Colonic mucosa (tissue), 4 donors: ENCODE results near the gene EYA4. TPM values are rescaled to one million over a fixed set of nuclear protein-coding genes. Genes with fewer than 3 reads are reported as not detected.

Experiments used
- DNase-seq: peaks from one replicate; pipeline ENCODE4 v3.0.0-alpha.2; 2020
- H3K27ac ChIP-seq: fragments of 200-600 bp; one replicate; pipeline ENCODE4 v1.8.0; 2021
- H3K27me3 ChIP-seq: fragments of 200-600 bp; one replicate; pipeline ENCODE4 v1.8.0; 2021
- H3K36me3 ChIP-seq: fragments of 200-600 bp; one replicate; pipeline ENCODE4 v1.8.0; 2021
- H3K4me1 ChIP-seq: fragments of 200-600 bp; one replicate; pipeline ENCODE4 v1.8.0; 2021; ENCODE audit warnings: mild to moderate bottlenecking
- H3K4me3 ChIP-seq: fragments of 200-600 bp; one replicate; pipeline ENCODE4 v1.8.0; 2021
- H3K9ac ChIP-seq, 2 donors: one replicate each; pipeline ENCODE4 v1.7.0; 2013; ENCODE audit warnings: control low read depth in 2 of 2, low read depth in 2 of 2, low read length in 2 of 2
- H3K9me3 ChIP-seq: fragments of 200-600 bp; one replicate; pipeline ENCODE4 v1.8.0; 2021
- intact Hi-C: fragments of 100-400 bp; cut with DNase I; formaldehyde crosslinking; loops from one replicate; pipeline ENCODE4 v1.14.1; 2022
- total RNA-seq, 2 donors: library from RNA; stranded (reverse); fragmentation: NEBNext Ultra II Directional in 1 of 2; extraction: Animal tissue kit (Norgen Biotek cat#: 25700) in 1 of 2; gene quantifications; one replicate each; pipeline ENCODE4 v1.2.1, GENCODE V29; 2021
- TF ChIP-seq, protein P1 (sequence below): fragments of 200-600 bp; IDR thresholded peaks from one replicate; pipeline ENCODE4 v1.8.0; 2022; ENCODE audit warnings: antibody characterized with exemption, mild to moderate bottlenecking
- donor health status: healthy.
- donor health status: DM: no; HTN: no; CAD: no.
- donor health status: DM: no; HTN: no; CAD: no.

The EYA4 gene
- total RNA-seq, 2 donors from 2014 or later, result 0.05 TPM; not detected in 1

DNA sequence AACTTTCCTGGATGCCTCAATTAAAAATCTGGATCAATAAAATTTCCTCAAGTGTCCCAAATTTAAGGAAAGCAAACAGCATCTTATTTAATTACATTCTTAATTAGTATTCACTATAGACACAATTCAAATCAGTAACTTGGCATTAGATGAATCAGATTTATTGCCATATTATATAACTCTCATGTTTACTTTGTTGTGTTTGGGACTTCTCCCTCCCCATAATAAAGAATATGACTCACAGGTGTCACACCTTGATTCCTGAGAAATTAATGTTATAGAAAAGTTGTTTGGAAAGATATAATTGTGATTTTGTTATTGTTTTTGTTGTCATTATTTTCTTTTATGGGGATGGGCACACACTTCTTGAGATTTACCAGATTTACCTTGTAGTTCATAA, 18.4 kb downstream of the EYA4 start:
- DNase-seq, result no peak
- Histone ChIP-seq H3K27me3 (no peaks in the 10 kb centered on the region), H3K4me1 (no peaks in the 10 kb centered on the region), H3K9me3 (no peaks in the 10 kb centered on the region), H3K27ac (no peak overlapping the region), H3K9ac (no peak overlapping the region), H3K36me3 (no peaks in the 10 kb centered on the region), H3K4me3 (no peak overlapping the region)
- intact Hi-C loops, result no loop called here
- TF ChIP-seq, protein P1, sequence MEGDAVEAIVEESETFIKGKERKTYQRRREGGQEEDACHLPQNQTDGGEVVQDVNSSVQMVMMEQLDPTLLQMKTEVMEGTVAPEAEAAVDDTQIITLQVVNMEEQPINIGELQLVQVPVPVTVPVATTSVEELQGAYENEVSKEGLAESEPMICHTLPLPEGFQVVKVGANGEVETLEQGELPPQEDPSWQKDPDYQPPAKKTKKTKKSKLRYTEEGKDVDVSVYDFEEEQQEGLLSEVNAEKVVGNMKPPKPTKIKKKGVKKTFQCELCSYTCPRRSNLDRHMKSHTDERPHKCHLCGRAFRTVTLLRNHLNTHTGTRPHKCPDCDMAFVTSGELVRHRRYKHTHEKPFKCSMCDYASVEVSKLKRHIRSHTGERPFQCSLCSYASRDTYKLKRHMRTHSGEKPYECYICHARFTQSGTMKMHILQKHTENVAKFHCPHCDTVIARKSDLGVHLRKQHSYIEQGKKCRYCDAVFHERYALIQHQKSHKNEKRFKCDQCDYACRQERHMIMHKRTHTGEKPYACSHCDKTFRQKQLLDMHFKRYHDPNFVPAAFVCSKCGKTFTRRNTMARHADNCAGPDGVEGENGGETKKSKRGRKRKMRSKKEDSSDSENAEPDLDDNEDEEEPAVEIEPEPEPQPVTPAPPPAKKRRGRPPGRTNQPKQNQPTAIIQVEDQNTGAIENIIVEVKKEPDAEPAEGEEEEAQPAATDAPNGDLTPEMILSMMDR, result no peak

- Histone ChIP-seq H3K27ac (no peak overlapping the region), H3K9ac (no peak overlapping the region), H3K4me3 (no peak overlapping the region), H3K4me1 (no peaks in the 10 kb centered on the region), H3K9me3 (no peaks in the 10 kb centered on the region), H3K36me3 (no peaks in the 10 kb centered on the region), H3K27me3 (no peaks in the 10 kb centered on the region)
- intact Hi-C loops, result no loop called here
- TF ChIP-seq, protein P1, result no peak
- DNase-seq, result no peak
These were observed 21.6 kb downstream of the EYA4 start for GRCh38 chr6:133262804-133263203.

- intact Hi-C loops, result no loop called here
- no peak overlapping the region for H3K9ac ChIP-seq
- H3K27me3 ChIP-seq, result no peaks in the 10 kb centered on the region
- no peak for DNase-seq
- H3K4me1 ChIP-seq, result no peaks in the 10 kb centered on the region
- H3K4me3 ChIP-seq, result no peak overlapping the region
- TF ChIP-seq, protein P1, result no peak
- H3K9me3 ChIP-seq, result no peaks in the 10 kb centered on the region
- H3K27ac ChIP-seq, result no peak overlapping the region
- H3K36me3 ChIP-seq, result no peaks in the 10 kb centered on the region
These were observed 23.9 kb downstream of the EYA4 start for GRCh38 chr6:133265066-133265465.

GRCh38 chr6:133266186-133266585, 25.0 kb downstream of the EYA4 start:
- no peak overlapping the region for H3K4me3 ChIP-seq
- H3K27ac ChIP-seq, result no peak overlapping the region
- H3K9me3 ChIP-seq, result no peaks in the 10 kb centered on the region
- intact Hi-C loops, result no loop called here
- no peak overlapping the region for H3K9ac ChIP-seq
- no peak for DNase-seq
- H3K4me1 ChIP-seq, result no peaks in the 10 kb centered on the region
- no peaks in the 10 kb centered on the region for H3K27me3 ChIP-seq
- TF ChIP-seq, protein P1, result no peak
- no peaks in the 10 kb centered on the region for H3K36me3 ChIP-seq

GRCh38 chr6:133268621-133269020, 27.5 kb downstream of the EYA4 start:
- Histone ChIP-seq H3K27ac (no peak overlapping the region), H3K9me3 (no peaks in the 10 kb centered on the region), H3K4me1 (no peaks in the 10 kb centered on the region), H3K9ac (no peak overlapping the region), H3K27me3 (no peaks in the 10 kb centered on the region), H3K36me3 (no peaks in the 10 kb centered on the region), H3K4me3 (no peak overlapping the region)
- intact Hi-C loops, result no loop called here
- no peak for DNase-seq
- TF ChIP-seq, protein P1, result no peak

DNA sequence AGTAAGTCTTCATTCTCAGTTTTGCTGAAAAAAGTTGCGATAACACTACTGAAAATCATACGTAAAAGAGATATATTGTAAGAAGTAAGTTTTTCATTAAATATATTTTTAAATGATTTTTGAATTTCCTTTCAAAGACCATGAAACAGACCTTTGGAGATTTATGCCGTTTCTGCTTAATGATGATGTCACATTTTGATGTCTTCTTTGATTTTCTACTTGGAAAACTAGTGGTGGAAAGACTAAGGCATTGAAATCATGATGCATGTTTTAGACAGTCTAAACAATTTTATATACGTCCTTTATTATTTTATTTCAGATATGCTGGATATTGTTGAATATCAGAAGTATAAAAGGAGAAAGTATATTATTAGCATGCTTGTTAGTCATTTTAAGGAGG, 33.7 kb downstream of the EYA4 start:
- intact Hi-C loops, result no loop called here
- TF ChIP-seq, protein P1, result no peak
- no peak overlapping the region for H3K4me3 ChIP-seq
- DNase-seq, result no peak
- no peaks in the 10 kb centered on the region for H3K36me3 ChIP-seq
- H3K4me1 ChIP-seq, result no peaks in the 10 kb centered on the region
- H3K9ac ChIP-seq, result no peak overlapping the region
- H3K27ac ChIP-seq, result no peak overlapping the region
- no peaks in the 10 kb centered on the region for H3K9me3 ChIP-seq
- H3K27me3 ChIP-seq, result no peaks in the 10 kb centered on the region
